HG03521 (cell line): ENCODE results near the gene UNC13C.

ENCODE experiments used
- ATAC-seq: cut with Tn5 transposase; IDR thresholded peaks from one replicate; pipeline ENCODE4 v1.9.1; 2021; ENCODE audit warnings: mild to moderate bottlenecking, moderate library complexity; ENCODE audit not compliant: unreplicated experiment

Gene UNC13C

GRCh38 chr15:54101664-54102270, 123.5 kb downstream of the UNC13C start:
- ATAC-seq, result no peak

GRCh38 chr15:54102704-54103103, 124.5 kb downstream of the UNC13C start:
- no peak for ATAC-seq

GRCh38 chr15:54109014-54109413, 130.8 kb downstream of the UNC13C start:
- ATAC-seq, result no peak

GRCh38 chr15:54119051-54119450, 140.8 kb downstream of the UNC13C start:
- ATAC-seq, result no peak

- no peak for ATAC-seq
Observed at GRCh38 chr15:54120949-54121463, 142.8 kb downstream of the UNC13C start.

GRCh38 chr15:54127574-54127973, 149.3 kb downstream of the UNC13C start:
- ATAC-seq, result no peak

- no peak for ATAC-seq
Observed at GRCh38 chr15:54131410-54131809, 153.2 kb downstream of the UNC13C start.

- no peak for ATAC-seq
Observed at GRCh38 chr15:54149115-54149531, 170.9 kb downstream of the UNC13C start.

GRCh38 chr15:54150255-54150654, 172.0 kb downstream of the UNC13C start:
- ATAC-seq, result no peak

GRCh38 chr15:54159012-54159411, 180.8 kb downstream of the UNC13C start:
- ATAC-seq, result no peak

GRCh38 chr15:54187325-54187724, 209.1 kb downstream of the UNC13C start:
- no peak for ATAC-seq

- ATAC-seq, result no peak
Observed at GRCh38 chr15:54197995-54198394, 219.8 kb downstream of the UNC13C start.

GRCh38 chr15:54206586-54207321, 228.5 kb downstream of the UNC13C start:
- ATAC-seq, result no peak

- no peak for ATAC-seq
Observed at GRCh38 chr15:54208786-54209185, 230.5 kb downstream of the UNC13C start.

- no peak for ATAC-seq
Observed at GRCh38 chr15:54212635-54213034, 234.4 kb downstream of the UNC13C start.

GRCh38 chr15:54226455-54226854, 248.2 kb downstream of the UNC13C start:
- no peak for ATAC-seq

GRCh38 chr15:54227569-54227968, 249.3 kb downstream of the UNC13C start:
- no peak for ATAC-seq

- no peak for ATAC-seq
Observed at GRCh38 chr15:54250326-54250725, 272.1 kb downstream of the UNC13C start.

GRCh38 chr15:54256190-54256589, 277.9 kb downstream of the UNC13C start:
- ATAC-seq, result no peak

GRCh38 chr15:54273928-54274327, 295.7 kb downstream of the UNC13C start:
- ATAC-seq, result no peak

GRCh38 chr15:54277834-54278233, 299.6 kb downstream of the UNC13C start:
- no peak for ATAC-seq

- ATAC-seq, result no peak
Observed at GRCh38 chr15:54280726-54281125, 302.5 kb downstream of the UNC13C start.
